GM23248 (cell line): ENCODE measurements around the gene PDXDC1.
"Not testable (repeated sequence)": the region's sequence is repeated elsewhere in the genome, so short reads cannot be mapped to it uniquely, and the experiment has no call there.

ENCODE experiments used
- EZH2 ChIP-seq: fragments of 200-600 bp; sonication (generic); IDR thresholded peaks from 2 replicates; pipeline ENCODE4 v1.6.1; 2018; ENCODE audit warnings: antibody characterized with exemption, mild to moderate bottlenecking; ENCODE audit not compliant: insufficient read depth, poor library complexity, severe bottlenecking
- EZH2phosphoT487 ChIP-seq: fragments of 200-600 bp; sonication (generic); IDR thresholded peaks from 2 replicates; pipeline ENCODE4 v1.6.1; 2018; ENCODE audit warnings: antibody characterized with exemption, moderate library complexity, mild to moderate bottlenecking, low read depth; ENCODE audit not compliant: insufficient read depth

DNA sequence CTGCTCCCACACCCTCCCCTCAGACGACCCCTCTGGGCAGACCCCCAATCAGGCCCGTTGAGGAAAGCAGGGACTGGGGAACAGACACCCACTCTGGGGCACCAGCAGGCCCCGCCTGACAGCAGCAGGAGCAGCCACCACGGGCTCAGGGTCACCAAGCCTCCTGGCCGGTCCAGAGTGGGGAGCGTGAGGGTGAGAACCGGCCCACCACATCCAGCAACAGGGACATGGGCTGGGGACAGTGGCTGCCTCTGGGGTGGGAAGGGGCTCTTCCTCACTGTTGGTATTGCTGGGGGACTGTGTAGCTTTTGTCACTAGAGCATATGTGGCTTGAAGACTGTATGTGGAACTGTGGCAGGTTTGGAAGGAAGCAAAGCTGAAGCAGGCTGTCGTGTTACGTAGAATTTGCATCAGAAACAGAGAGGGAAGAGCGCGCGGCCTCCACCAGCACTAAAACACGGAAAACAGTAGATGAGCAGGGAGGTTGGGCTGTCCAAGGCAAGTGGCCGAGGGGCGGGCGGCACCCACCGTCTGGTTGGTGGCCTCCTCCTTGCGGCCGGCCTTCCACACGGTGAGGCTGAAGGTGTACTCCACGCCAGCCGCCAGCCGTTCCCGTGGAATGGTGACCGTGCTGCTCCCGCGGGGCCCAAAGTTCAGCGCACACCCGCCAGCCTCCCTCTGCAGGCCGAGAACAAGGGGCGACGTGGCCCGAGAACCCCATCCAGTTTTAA lies 160.1 kb downstream of the PDXDC1 start:
- not testable (repeated sequence) for TF ChIP-seq EZH2, EZH2phosphoT487
